ENCODE measurements around the gene ADRA1B. TPM values are rescaled to one million over a fixed set of nuclear protein-coding genes. Genes with fewer than 3 reads are reported as not detected.

ADRA1B gene
- polyA plus RNA-seq, 4 donors, result 2.2 to 3.1 (median 2.5) TPM

GRCh38 chr5:159901308-159901707, 15.0 kb upstream of the ADRA1B start:
- no peak for DNase-seq (ENCODE audit: low read depth in 4 of 4, low spot score in 2 of 4)

- DNase-seq (ENCODE audit: low read depth in 4 of 4, low spot score in 2 of 4), result no peak
These were observed 14.5 kb upstream of the ADRA1B start for GRCh38 chr5:159901772-159902171.

- no peak for DNase-seq (ENCODE audit: low read depth in 4 of 4, low spot score in 2 of 4)
These were observed 13.7 kb upstream of the ADRA1B start for GRCh38 chr5:159902444-159903121.

GRCh38 chr5:159903131-159903530, 13.2 kb upstream of the ADRA1B start:
- DNase-seq (ENCODE audit: low read depth in 4 of 4, low spot score in 2 of 4), result no peak

GRCh38 chr5:159904874-159905273, 11.4 kb upstream of the ADRA1B start:
- DNase-seq (ENCODE audit: low read depth in 4 of 4, low spot score in 2 of 4), result no peak

GRCh38 chr5:159905496-159905895, 10.8 kb upstream of the ADRA1B start:
- DNase-seq (ENCODE audit: low read depth in 4 of 4, low spot score in 2 of 4), result no peak

GRCh38 chr5:159906463-159906862, 9.8 kb upstream of the ADRA1B start:
- DNase-seq (ENCODE audit: low read depth in 4 of 4, low spot score in 2 of 4), result no peak

- no peak for DNase-seq (ENCODE audit: low read depth in 4 of 4, low spot score in 2 of 4)
These were observed 9.3 kb upstream of the ADRA1B start for GRCh38 chr5:159906943-159907342.

- DNase-seq (ENCODE audit: low read depth in 4 of 4, low spot score in 2 of 4), result no peak
These were observed 8.3 kb upstream of the ADRA1B start for GRCh38 chr5:159907689-159908590.

- no peak for DNase-seq (ENCODE audit: low read depth in 4 of 4, low spot score in 2 of 4)
These were observed 7.7 kb upstream of the ADRA1B start for GRCh38 chr5:159908591-159908940.

GRCh38 chr5:159909126-159909525, 7.2 kb upstream of the ADRA1B start:
- no peak for DNase-seq (ENCODE audit: low read depth in 4 of 4, low spot score in 2 of 4)

GRCh38 chr5:159910207-159910842, 6.0 kb upstream of the ADRA1B start:
- DNase-seq (ENCODE audit: low read depth in 4 of 4, low spot score in 2 of 4), result no peak

GRCh38 chr5:159910843-159911229, 5.4 kb upstream of the ADRA1B start:
- DNase-seq (ENCODE audit: low read depth in 4 of 4, low spot score in 2 of 4), result no peak

- peak in 1 of 4 donors; percentile 67 for DNase-seq (ENCODE audit: low read depth in 4 of 4, low spot score in 2 of 4)
These were observed 4.9 kb upstream of the ADRA1B start for GRCh38 chr5:159911349-159911748.

GRCh38 chr5:159912033-159912800, 4.1 kb upstream of the ADRA1B start:
- DNase-seq (ENCODE audit: low read depth in 4 of 4, low spot score in 2 of 4), result no peak

- no peak for DNase-seq (ENCODE audit: low read depth in 4 of 4, low spot score in 2 of 4)
These were observed 3.2 kb upstream of the ADRA1B start for GRCh38 chr5:159913048-159913447.

- DNase-seq (ENCODE audit: low read depth in 4 of 4, low spot score in 2 of 4), result no peak
These were observed 2.8 kb upstream of the ADRA1B start for GRCh38 chr5:159913501-159913900.

- DNase-seq (ENCODE audit: low read depth in 4 of 4, low spot score in 2 of 4), result no peak
These were observed 819 bp downstream of the ADRA1B start for GRCh38 chr5:159916841-159917761.

- no peak for DNase-seq (ENCODE audit: low read depth in 4 of 4, low spot score in 2 of 4)
These were observed 1.7 kb downstream of the ADRA1B start for GRCh38 chr5:159917994-159918393.

- no peak for DNase-seq (ENCODE audit: low read depth in 4 of 4, low spot score in 2 of 4)
These were observed 5.4 kb downstream of the ADRA1B start for GRCh38 chr5:159921721-159922120.
